ENCODE measurements around the gene HOXB6. TPM values are rescaled to one million over a fixed set of nuclear protein-coding genes. Genes with fewer than 3 reads are reported as not detected.

HOXB6 gene
- total RNA-seq, 1 donor from 2014 or later: not detected

DNA sequence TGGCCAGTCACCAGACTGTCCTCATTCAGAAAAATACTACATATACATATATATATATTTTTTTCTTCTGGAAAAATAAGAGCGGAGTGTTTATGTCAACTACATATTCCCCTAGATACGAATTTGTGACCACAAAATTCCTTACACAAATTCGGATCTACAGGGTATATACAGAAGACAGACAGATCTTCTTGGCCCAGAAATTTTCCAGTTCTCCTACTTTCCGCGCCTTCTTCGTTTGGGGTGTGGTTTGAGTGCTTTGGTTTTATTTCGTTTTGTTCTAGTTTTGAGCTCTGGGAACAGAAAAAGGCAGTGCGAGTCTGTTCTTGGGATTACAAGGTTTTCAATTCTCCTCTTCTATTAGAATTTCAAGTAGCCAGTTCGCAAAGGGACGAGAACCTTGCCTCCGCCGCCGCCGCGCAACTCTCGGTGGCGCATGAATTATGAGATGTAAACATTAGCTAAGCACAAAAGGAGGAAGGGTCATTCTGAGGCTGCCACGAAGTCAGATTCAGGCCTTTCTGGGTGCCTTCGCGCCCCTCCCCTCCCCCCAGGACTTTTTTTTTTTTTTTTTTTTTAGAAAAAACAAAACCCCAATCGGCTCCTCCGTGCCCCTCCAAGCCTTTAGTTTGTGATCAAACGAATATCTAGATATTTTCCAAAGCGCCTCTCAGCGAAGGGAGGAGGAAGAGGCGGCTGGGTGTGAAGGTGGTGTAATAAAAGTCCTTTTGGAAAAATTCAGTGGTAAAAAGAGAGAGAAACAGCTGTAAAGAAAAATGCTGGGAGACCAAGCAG, 24.8 kb downstream of the HOXB6 start:
- TF ChIP-seq CTCF (IDR thresholded peaks at IDR 0.05): no peak
- H3K4me1 Mint-ChIP-seq (ENCODE audit: unreplicated experiment): peaks cover 5% of the 10 kb centered on the region
- no peak overlapping the region for H3K4me3 Mint-ChIP-seq (ENCODE audit: unreplicated experiment)
- H3K9me3 Mint-ChIP-seq (ENCODE audit: unreplicated experiment): no peaks in the 10 kb centered on the region
- no peak overlapping the region for H3K27ac Mint-ChIP-seq (ENCODE audit: unreplicated experiment)
- DNase-seq (ENCODE audit: extremely low spot score, unreplicated experiment): no peak
- peaks cover 88% of the 10 kb centered on the region for H3K27me3 Mint-ChIP-seq (ENCODE audit: unreplicated experiment)
- H3K36me3 Mint-ChIP-seq (ENCODE audit: unreplicated experiment): peaks cover 1% of the 10 kb centered on the region

GRCh38 chr17:48579471-48579759, 25.4 kb downstream of the HOXB6 start:
- no peak for TF ChIP-seq CTCF (IDR thresholded peaks at IDR 0.05)
- H3K27me3 Mint-ChIP-seq (ENCODE audit: unreplicated experiment): peaks cover 88% of the 10 kb centered on the region
- no peaks in the 10 kb centered on the region for H3K9me3 Mint-ChIP-seq (ENCODE audit: unreplicated experiment)
- no peak overlapping the region for H3K4me3 Mint-ChIP-seq (ENCODE audit: unreplicated experiment)
- peaks cover 1% of the 10 kb centered on the region for H3K36me3 Mint-ChIP-seq (ENCODE audit: unreplicated experiment)
- DNase-seq (ENCODE audit: extremely low spot score, unreplicated experiment): no peak
- H3K4me1 Mint-ChIP-seq (ENCODE audit: unreplicated experiment): peaks cover 3% of the 10 kb centered on the region
- H3K27ac Mint-ChIP-seq (ENCODE audit: unreplicated experiment): no peak overlapping the region

- Mint-ChIP-seq H3K36me3 (ENCODE audit: unreplicated experiment) (peaks cover 1% of the 10 kb centered on the region), H3K9me3 (ENCODE audit: unreplicated experiment) (no peaks in the 10 kb centered on the region), H3K4me1 (ENCODE audit: unreplicated experiment) (peaks cover 3% of the 10 kb centered on the region), H3K27me3 (ENCODE audit: unreplicated experiment) (peaks cover 88% of the 10 kb centered on the region), H3K27ac (ENCODE audit: unreplicated experiment) (no peak overlapping the region), H3K4me3 (ENCODE audit: unreplicated experiment) (no peak overlapping the region)
- no peak for DNase-seq (ENCODE audit: extremely low spot score, unreplicated experiment)
- no peak for TF ChIP-seq CTCF (IDR thresholded peaks at IDR 0.05)
Observed at GRCh38 chr17:48578616-48579470, 25.9 kb downstream of the HOXB6 start.

DNA sequence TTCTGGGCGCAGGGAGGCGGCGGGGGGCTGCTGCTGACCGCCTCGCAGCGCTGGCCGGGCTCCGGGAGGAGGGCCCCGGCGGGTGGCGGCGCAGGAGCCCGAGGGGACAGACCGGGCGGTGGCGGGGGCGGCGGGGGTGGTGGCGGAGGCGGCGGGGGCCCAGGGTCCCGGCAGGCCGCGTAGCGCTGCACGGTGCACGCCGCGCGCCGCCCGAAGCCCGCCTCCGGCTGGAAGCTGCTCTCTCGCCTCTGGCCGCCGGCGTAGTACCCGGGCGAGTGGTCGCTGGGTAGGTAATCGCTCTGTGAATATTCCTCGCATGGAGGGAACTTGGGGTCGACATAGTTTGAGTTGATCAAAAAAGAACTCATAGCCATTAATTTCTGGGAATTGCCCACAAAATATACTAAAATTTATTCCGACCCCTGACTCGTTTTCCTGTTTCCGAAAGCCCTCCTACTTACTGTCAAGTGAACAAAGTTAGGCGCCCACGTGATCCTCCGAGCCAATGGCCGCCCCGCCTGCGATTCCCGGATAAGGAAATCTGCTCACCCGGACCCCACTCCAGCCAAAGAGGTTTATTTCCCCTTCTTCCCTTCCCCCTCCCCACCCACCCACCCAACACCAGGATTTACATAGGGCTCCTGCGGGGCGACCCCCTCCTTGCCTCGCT, 26.7 kb downstream of the HOXB6 start, which contains the start of gene HOXB4:
Gene HOXB4 (minus strand): TSS at position 405 of the 670 bp plus-strand sequence. CDS start 31 bp downstream, at position 374.
- Mint-ChIP-seq H3K4me3 (ENCODE audit: unreplicated experiment) (no peak within 1 kb of the TSS), H3K9me3 (ENCODE audit: unreplicated experiment) (no peaks in the 10 kb centered on the region), H3K27ac (ENCODE audit: unreplicated experiment) (no peak within 1 kb of the TSS), H3K36me3 (ENCODE audit: unreplicated experiment) (peaks cover under 1% of the 10 kb centered on the region), H3K4me1 (ENCODE audit: unreplicated experiment) (peaks cover 3% of the 10 kb centered on the region), H3K27me3 (ENCODE audit: unreplicated experiment) (peaks cover 88% of the 10 kb centered on the region)
- no peak for TF ChIP-seq CTCF (IDR thresholded peaks at IDR 0.05)
- DNase-seq (ENCODE audit: extremely low spot score, unreplicated experiment): no peak
